ENCODE data around the gene OR2A12.
"Not testable (repeated sequence)": the region's sequence is repeated elsewhere in the genome, so short reads cannot be mapped to it uniquely, and the experiment has no call there.

OR2A12 gene, protein sequence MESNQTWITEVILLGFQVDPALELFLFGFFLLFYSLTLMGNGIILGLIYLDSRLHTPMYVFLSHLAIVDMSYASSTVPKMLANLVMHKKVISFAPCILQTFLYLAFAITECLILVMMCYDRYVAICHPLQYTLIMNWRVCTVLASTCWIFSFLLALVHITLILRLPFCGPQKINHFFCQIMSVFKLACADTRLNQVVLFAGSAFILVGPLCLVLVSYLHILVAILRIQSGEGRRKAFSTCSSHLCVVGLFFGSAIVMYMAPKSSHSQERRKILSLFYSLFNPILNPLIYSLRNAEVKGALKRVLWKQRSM

DNA sequence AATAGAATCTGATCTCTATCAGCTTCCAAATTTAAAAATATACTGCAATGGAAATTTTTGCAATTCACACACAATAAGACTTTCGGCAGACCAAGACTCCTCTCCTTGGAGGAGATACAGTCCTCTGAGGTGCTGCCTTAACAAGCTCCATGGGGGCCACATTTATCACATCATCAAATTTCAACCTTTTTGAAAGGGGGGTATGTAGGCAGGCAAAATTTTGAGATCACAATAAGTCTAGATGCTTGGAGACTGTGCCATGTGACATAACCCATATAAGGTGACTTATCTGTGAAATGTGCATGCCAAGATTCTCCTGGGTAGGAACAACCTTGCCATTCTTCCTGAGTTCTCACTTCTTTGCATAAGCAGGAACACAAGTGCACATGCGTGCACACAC is at the start of gene OR2A12:
OR2A12 (plus strand) TSS at position 301 of the 400 bp plus-strand sequence. CDS start 8,830 bp downstream, outside the sequence.
- in situ Hi-C loops (cut with MboI; ENCODE audit: low sequenced_read_pairs), result no loop called here

DNA sequence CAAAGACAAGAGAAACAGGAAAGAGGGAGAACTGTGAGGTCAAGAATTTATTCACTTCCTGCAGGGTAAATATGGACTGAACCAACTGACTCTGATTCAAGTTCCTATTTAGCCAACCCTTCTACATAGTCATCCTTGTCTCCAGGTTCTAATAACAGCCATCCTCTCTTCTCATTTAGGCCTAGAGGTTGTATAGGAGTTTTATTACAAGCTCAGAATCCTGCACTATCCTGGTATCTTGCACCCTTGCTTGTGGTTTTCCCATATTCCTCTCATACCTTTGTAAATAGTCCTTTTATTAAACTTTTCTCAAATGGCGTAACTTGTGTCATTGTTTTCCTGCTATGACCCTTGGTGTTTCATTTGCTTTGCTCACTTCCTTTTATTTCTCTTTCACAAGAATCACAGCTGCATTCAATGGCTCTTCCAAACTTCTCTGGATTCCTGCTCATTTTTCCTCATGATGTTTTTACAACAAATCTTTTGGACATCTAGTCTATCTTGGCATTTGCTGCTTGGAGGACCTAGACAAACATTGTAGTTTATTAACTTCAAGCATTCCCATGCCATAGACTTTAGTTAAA is 49.7 kb upstream of the OR2A12 start:
- in situ Hi-C loops (cut with MboI; ENCODE audit: low sequenced_read_pairs), result no loop called here

DNA sequence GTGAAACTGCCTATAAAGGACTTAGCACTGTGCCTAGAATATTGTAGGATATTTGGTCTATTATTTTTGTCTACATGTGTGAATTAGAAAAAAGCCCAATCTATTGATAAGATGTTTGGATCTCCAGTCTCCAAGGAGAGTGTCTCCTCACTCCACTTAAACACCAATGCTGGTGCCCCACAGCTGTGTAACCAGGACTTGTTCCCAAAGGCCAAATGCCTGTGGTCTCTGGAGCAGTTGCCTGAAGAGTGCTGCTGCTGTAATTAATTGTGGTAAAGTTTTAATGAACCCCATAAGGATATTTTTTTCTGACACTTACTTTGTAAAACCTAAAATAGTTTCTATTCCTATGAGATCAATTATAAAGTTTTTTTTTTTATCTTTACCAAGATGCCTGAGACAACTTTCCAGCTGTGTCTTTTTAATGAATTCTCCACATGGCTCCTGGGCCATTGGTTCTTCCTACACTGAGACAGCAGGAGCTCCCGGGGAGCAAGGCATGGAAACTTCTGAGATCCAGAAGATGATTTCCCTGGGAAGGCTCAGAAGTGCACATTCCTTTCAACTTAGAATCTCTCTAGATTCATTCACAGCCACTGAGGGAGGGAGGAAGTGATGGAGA is 48.6 kb upstream of the OR2A12 start:
- in situ Hi-C loops (cut with MboI; ENCODE audit: low sequenced_read_pairs), result no loop called here

- in situ Hi-C loops (cut with MboI; ENCODE audit: low sequenced_read_pairs), result no loop called here
Measured at GRCh38 chr7:144038887-144039286, 47.2 kb upstream of the OR2A12 start.

- in situ Hi-C loops (cut with MboI; ENCODE audit: low sequenced_read_pairs), result no loop called here
Measured at GRCh38 chr7:144048648-144049047, 37.4 kb upstream of the OR2A12 start, which contains the start of gene OR2A5. TSS of gene OR2A5 (plus strand) at chr7:144048948. CDS start at chr7:144050402, 1,454 bp downstream.

- in situ Hi-C loops (cut with MboI; ENCODE audit: low sequenced_read_pairs), result no loop called here
Measured at GRCh38 chr7:144049491-144049890, 36.6 kb upstream of the OR2A12 start.

GRCh38 chr7:144050093-144050492 is 36.0 kb upstream of the OR2A12 start:
- in situ Hi-C loops (cut with MboI; ENCODE audit: low sequenced_read_pairs), result no loop called here

DNA sequence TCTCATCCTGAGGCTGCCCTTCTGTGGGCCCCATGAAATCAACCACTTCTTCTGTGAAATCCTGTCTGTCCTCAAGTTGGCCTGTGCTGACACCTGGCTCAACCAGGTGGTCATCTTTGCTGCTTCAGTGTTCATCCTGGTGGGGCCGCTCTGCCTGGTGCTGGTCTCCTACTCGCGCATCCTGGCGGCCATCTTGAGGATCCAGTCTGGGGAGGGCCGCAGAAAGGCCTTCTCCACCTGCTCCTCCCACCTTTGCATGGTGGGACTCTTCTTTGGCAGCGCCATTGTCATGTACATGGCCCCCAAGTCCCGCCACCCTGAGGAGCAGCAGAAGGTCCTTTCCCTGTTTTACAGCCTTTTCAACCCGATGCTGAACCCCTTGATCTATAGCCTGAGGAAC is 35.2 kb upstream of the OR2A12 start:
- in situ Hi-C loops (cut with MboI; ENCODE audit: low sequenced_read_pairs), result not testable (repeated sequence)

GRCh38 chr7:144057954-144058353 is 28.1 kb upstream of the OR2A12 start:
- in situ Hi-C loops (cut with MboI; ENCODE audit: low sequenced_read_pairs), result no loop called here

- in situ Hi-C loops (cut with MboI; ENCODE audit: low sequenced_read_pairs), result no loop called here
Measured at GRCh38 chr7:144063710-144064109, 22.4 kb upstream of the OR2A12 start.

DNA sequence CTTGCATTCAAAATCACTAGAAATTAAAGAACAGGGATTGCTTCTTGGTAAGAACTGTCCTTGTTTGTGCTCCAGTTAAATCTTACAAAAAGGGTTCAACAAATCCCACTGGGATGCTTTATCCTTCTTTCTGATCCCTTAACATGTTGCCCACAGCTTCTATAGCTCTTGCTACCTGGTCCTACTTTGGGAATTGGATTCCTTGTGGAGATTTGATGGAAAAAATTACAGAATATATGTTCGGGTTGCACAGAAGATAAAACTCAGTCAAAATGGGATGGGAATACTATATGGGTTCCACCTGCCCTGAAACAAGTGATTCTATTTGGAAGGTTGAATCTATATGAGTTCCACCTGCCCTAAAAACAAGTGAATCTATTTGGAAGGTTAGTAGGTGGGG is 16.6 kb upstream of the OR2A12 start, which contains the start of gene OR2A25:
OR2A25 (plus strand) TSS at position 301 of the 400 bp plus-strand sequence. CDS start 4,409 bp downstream, outside the sequence.
- in situ Hi-C loops (cut with MboI; ENCODE audit: low sequenced_read_pairs), result no loop called here

GRCh38 chr7:144069953-144070352 is 16.1 kb upstream of the OR2A12 start:
- in situ Hi-C loops (cut with MboI; ENCODE audit: low sequenced_read_pairs), result no loop called here

DNA sequence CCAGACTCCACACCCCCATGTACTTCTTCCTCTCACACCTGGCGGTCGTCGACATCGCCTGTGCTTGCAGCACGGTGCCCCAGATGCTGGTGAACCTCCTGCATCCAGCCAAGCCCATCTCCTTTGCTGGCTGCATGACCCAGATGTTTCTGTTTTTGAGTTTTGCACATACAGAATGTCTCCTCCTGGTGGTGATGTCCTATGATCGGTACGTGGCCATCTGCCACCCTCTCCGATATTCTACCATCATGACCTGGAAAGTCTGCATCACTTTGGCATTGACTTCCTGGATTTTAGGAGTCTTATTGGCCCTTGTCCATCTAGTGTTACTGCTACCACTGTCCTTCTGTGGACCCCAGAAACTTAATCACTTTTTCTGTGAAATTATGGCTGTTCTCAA is 11.7 kb upstream of the OR2A12 start:
- in situ Hi-C loops (cut with MboI; ENCODE audit: low sequenced_read_pairs), result no loop called here

DNA sequence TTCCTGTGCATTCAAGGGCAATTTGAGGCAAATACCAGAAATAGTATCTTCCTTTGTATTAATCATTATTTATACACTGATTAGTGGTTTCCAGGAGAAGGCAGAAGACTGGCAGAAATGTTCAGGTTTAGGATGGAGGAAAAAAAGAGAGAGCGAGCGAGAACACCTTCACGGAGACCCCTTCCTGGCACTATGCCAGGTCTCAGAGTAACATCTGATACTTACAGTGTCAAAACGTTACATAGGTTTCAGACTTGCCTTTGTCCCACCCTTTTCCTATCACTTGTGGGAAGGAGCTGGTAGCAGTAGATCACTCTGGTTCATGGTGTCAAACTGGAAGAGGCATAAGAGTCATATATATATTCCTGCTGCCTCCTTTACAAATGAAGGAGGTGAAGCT is 652 bp downstream of the OR2A12 start:
- in situ Hi-C loops (cut with MboI; ENCODE audit: low sequenced_read_pairs), result no loop called here

DNA sequence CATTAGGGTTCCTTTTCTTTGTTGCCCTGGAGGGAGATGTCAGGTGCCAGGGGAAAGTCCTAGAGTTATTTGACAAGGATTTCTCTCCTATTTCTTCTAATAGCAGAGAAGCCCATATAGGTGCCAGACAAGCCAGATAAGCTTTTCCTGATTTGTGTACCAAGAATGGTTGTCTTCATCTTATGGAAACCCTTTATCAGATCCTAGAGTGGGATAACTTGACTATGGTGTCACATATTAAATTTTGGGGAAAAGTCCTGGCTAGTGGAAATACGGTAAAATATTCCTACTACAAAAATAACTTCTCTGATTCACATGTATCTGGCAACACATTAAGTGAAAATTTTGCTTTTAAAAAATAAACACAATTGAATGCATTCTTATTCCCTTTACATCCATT is 1.2 kb downstream of the OR2A12 start:
- in situ Hi-C loops (cut with MboI; ENCODE audit: low sequenced_read_pairs), result no loop called here

- in situ Hi-C loops (cut with MboI; ENCODE audit: low sequenced_read_pairs), result no loop called here
Measured at GRCh38 chr7:144090667-144091066, 4.6 kb downstream of the OR2A12 start.

- in situ Hi-C loops (cut with MboI; ENCODE audit: low sequenced_read_pairs), result no loop called here
Measured at GRCh38 chr7:144098776-144099175, 12.7 kb downstream of the OR2A12 start.

DNA sequence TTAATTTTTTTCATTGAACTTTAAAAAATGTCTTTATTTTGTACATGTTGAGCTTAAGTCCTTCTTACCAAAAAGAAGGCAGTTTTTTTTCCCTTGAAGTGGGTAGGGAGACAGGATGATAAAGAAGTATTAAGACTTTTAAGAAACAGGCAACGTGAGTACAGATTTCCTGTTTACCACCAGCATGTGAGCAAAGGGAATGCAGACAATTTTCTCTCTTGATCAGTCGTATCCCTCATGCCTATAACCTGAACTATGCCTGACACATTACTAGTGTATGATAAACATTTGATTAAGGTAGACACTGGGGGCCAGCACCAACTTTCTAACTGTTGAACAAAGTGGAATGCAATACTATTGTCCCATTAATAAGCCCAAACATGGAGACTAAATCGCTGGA is 14.5 kb downstream of the OR2A12 start:
- in situ Hi-C loops (cut with MboI; ENCODE audit: low sequenced_read_pairs), result no loop called here

DNA sequence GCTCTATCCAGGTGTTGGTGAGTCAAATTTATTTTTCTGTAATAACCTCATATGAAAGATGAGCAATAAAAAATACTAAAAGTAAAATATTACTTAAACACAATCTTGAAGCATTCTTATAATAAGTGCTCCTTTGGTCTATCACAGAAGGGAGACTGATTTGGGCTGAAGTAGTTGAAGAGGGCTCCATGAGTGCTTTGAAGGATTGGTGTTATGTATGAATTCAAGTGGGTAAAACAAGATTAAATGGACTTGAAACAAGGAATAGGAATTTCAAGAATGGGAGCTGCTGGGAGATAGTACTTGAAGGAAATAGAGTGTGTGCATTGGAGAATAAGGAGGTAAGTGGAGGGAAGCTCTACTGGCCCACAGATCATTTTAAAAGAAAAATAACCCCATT is 16.0 kb downstream of the OR2A12 start:
- in situ Hi-C loops (cut with MboI; ENCODE audit: low sequenced_read_pairs), result no loop called here

DNA sequence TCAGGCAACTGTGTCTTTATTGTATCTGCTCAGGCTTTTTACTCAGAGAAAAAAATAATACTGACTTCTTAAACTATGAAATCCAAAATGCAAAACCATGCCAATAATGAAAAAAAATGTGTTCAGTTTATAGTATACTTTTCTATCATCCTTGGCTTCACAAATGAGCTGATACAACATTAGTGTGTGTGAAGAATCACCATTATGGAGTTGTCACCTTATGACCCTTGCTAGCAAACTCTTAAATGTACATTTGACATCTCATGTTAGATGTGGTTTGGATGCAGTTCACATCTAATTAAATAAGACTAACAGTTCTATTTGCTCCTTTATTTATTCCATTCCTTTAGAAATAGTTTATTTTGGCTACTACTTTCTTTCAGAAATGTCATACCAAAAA is 19.1 kb downstream of the OR2A12 start:
- in situ Hi-C loops (cut with MboI; ENCODE audit: low sequenced_read_pairs), result no loop called here

- in situ Hi-C loops (cut with MboI; ENCODE audit: low sequenced_read_pairs), result no loop called here
Measured at GRCh38 chr7:144109283-144109682, 23.2 kb downstream of the OR2A12 start, which contains the start of gene OR2A2. TSS of gene OR2A2 (plus strand) at chr7:144109583. CDS start at chr7:144109583, 0 bp downstream.

GRCh38 chr7:144110272-144110671 is 24.2 kb downstream of the OR2A12 start:
- in situ Hi-C loops (cut with MboI; ENCODE audit: low sequenced_read_pairs), result no loop called here

Measured in HL-60/S4 (cell line).